ENCODE measurements around the gene WBP2.

- TF ChIP-seq POLR2A (IDR thresholded peaks at IDR 0.05) (no peak), CTCF (IDR thresholded peaks at IDR 0.05) (no peak)
These were observed 31.7 kb downstream of the WBP2 start for GRCh38 chr17:75823257-75824041.
